HG03354 (cell line): ENCODE results near the gene MAPK4.
"Not testable (repeated sequence)": the region's sequence is repeated elsewhere in the genome, so short reads cannot be mapped to it uniquely, and the experiment has no call there.

Experiments used
- ATAC-seq: cut with Tn5 transposase; IDR thresholded peaks from one replicate; pipeline ENCODE4 v1.9.1; 2021; ENCODE audit warnings: mild to moderate bottlenecking; ENCODE audit not compliant: unreplicated experiment, poor library complexity, severe bottlenecking

The MAPK4 gene

GRCh38 chr18:50674307-50674980 lies 114.6 kb downstream of the MAPK4 start:
- no peak for ATAC-seq

DNA sequence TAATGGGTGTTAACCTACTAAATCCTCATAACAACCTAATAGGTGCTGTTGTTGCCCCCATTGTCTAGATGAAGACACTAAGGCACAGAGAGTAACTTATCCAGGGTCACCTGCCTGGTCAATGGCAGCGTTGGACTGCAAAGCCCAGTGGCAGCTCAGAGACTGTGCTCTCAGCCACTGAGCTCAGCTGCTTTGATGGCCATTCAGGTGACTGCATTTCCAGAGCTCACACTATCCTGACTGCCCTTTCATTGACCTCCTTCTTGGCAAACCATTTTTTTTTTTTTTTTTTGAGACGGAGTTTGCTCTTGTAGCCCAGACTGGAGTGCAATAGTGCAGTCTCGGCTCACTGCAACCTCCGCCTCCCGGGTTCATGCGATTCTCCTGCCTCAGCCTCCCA lies 115.2 kb downstream of the MAPK4 start:
- ATAC-seq: no peak

- no peak for ATAC-seq
Measured at GRCh38 chr18:50678651-50679050, 118.8 kb downstream of the MAPK4 start.

GRCh38 chr18:50679056-50679455 lies 119.2 kb downstream of the MAPK4 start:
- no peak for ATAC-seq

- no peak for ATAC-seq
Measured at GRCh38 chr18:50679656-50680055, 119.8 kb downstream of the MAPK4 start.

- ATAC-seq: no peak
Measured at GRCh38 chr18:50680966-50681365, 121.1 kb downstream of the MAPK4 start.

DNA sequence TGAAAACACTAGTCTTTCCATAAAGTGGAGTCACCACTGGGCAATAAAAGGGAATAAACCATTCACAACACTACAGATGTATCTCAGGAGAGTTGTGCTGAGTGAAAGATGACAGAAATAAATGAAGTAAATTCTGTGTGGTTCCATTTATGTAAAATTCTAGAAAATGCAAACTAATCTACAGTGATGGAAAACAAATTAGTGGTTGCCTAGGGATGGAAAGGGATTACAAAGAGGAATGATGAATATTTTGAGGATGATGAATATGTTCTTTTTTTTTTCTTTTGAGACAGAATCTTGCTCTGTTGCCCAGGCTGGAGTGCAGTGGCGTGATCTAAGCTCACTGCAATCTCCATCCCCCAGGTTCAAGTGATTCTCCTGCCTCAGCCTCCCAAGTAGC lies 123.0 kb downstream of the MAPK4 start:
- ATAC-seq: no peak

DNA sequence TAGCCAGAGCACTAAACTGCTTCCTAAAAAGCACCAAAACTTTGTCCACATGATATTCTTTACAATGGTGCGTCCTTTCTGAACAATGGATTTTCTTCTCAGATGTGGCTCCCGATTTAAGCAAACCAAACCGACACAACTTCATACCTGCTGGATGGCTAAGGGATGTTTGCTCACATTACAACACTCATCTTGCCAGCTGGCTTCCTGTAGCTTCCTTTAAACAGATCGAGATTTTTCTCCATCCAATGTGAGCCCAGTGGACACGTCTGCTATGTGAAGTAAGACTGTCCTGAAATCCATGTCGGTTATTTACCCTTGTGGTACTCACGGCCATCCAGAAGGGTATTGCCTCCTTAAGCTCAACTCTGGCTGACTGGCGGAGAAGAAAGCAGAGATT lies 126.5 kb downstream of the MAPK4 start:
- no peak for ATAC-seq

DNA sequence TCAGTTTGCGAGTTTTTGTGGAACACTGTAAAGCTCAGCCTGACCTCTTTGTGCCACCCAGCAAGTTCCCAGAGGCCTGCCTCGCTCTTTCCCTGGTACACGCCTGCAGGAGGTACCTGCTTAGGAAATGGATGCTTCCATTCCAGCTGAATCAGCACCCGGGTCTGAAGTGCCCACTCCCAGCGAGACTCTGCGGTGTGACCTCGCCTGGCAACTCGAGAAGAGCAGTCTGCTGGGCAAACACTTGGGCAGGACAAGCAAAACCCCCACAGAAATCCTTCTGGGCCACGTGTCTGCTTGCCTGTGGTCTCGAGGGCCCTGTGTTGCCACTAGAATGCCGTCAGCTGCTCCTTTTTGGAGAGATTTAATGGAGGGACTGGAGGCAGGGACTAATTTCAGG lies 127.6 kb downstream of the MAPK4 start:
- ATAC-seq: no peak

DNA sequence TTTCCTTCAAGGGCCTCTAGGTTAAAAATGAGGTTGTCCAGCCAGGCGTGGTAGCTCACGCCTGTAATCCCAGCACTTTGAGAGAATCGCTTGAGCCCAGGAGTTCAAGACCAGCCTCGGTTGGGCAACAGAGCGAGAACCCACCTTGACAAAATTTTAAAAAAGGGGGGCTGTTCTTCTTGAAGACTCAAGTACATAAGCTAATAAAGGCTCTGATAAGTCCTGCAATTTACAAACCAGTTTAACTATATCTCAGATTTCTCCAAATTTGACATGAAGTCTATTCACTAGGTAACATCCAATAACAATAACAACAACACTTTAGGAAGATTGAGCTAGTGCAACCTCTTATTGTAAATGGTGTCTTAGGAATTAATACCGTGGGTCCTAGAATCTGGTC lies 129.7 kb downstream of the MAPK4 start:
- no peak for ATAC-seq

GRCh38 chr18:50694147-50694546 lies 134.3 kb downstream of the MAPK4 start:
- ATAC-seq: no peak

DNA sequence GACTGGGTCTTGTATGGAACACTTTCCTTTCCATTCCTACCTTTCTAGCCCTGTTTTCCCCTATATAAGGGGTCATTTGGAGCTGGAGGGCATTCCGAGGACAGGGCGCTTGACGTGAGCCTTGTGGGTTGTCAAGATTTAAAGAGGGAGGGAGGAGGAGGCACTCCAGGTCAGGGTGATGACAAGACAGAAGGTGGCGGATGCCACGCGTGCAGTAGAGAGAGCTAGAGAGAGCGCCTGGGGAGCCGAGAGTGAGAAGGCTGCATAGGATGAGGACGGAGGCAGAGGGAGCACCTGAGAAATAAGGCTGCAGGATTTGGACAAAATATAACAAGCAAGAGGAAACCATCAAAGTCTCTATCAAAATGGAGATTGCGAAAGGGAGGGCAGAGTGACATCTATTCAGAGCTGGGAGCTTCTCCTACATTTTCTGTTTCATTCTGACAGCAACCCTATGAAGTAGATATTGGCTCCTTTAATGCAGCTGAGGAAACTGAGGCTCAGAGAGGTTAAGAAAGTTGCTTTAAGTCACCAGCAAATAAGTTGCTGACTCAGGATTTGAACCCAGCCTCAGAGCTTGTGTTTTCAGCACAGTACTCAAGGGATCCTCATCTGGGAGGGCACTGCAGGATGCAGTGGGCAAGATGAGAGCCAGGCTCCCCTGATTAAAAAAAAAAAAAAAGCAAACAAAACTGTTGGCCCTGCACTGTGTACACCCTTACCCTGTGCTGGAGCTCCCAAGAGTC lies 135.7 kb downstream of the MAPK4 start:
- ATAC-seq: no peak

DNA sequence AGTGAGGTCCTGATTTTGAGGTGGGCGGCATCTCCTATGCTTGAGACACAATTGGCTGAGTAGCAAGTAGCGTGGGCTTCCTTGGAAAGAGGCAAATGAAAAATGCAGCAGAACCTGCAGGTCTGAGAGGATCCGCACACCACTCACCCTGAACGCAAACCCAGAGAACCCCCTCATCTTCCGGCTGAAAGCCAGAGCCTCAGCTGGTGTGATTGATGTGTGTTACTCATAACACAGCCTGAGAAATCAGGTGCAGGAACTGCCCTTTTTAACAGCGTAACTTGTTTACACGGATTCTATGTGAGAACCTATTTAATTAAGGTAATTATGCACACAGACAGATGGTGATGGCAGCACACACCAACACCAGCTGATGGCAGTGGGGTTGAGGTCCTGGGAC lies 136.5 kb downstream of the MAPK4 start:
- no peak for ATAC-seq

DNA sequence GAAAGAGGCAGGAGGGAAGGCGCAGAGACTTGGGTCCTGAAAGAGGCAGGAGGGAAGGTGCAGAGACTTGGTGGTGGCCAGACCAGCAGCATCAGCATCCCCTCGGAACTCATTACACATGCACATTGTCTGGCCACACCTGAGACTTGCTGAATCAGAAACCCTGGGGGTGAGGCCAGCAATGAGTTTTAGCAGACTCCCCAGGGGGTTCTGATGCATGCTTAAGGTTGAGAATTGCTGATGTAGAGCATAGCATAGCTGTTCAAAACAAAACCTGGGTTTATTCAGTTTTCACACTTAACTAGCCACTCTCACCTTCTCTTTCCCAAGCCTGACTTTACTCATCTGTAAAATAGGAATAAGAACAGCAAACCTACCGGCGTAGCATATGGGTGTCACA lies 137.0 kb downstream of the MAPK4 start:
- no peak for ATAC-seq

- no peak for ATAC-seq
Measured at GRCh38 chr18:50697509-50697908, 137.6 kb downstream of the MAPK4 start.

GRCh38 chr18:50700245-50701165 lies 140.6 kb downstream of the MAPK4 start:
- no peak for ATAC-seq

- ATAC-seq: no peak
Measured at GRCh38 chr18:50704357-50704940, 144.6 kb downstream of the MAPK4 start.

GRCh38 chr18:50706199-50706598 lies 146.3 kb downstream of the MAPK4 start:
- ATAC-seq: no peak

DNA sequence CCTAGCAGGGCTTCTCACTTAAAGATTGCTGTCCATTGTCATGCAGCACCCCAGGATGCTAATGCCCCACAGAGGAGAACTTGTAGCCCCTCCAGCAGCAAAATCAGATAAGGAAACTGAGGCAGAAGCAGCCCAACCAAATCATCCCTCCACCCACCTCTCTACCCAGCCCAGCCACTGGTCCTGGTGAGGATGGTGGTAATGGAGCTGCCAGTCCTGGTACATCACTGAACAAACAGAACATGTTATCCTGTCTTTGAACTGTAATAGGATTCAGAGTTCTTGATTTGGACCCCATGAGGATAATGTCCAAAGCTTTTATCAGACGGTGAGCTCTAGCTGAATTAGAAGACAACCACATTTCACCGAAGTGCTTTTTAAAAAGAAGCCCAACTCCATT lies 146.8 kb downstream of the MAPK4 start:
- ATAC-seq: no peak

DNA sequence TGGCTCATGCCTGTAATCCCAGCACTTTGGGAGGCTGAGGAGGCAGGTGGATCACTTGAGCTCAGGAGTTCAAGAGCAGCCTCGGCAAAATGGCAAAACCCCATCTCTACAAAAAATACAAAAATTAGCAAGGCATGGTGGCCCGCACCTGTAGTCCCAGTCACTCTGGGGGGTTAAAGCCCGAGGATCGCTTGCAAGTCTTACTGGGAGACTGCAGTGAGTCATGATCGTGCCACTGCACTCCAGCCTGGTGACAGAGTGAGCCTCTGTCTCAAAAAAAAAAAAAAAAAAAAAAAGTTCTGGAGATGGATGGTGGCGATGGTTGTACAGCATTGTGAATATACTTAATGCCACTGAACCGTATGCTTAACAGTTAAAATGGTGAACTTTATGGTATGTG lies 147.4 kb downstream of the MAPK4 start:
- ATAC-seq: not testable (repeated sequence)
